Gastrocnemius medialis (tissue), 4 donors: ENCODE data around the gene SMARCD2. TPM values are rescaled to one million over a fixed set of nuclear protein-coding genes. Genes with fewer than 3 reads are reported as not detected.
"Not testable (repeated sequence)": the region's sequence is repeated elsewhere in the genome, so short reads cannot be mapped to it uniquely, and the experiment has no call there.

Source experiments
- ATAC-seq, 2 donors: fragments of 150-250 bp; one replicate each; pipeline ENCODE4 v1.9.1; 2016
- DNase-seq, 2 donors: peaks; one replicate each; pipeline ENCODE4 v3.0.0-alpha.2; 2019
- H3K27ac ChIP-seq, 4 donors: fragments of 200-600 bp; sonication (generic); 1 replicate in 1 of 4; 2 replicates in 3 of 4; pipeline ENCODE4 v1.5.1; 2016 to 2018; ENCODE audit warnings: mild to moderate bottlenecking in 2 of 4, moderate library complexity in 1 of 4
- H3K27me3 ChIP-seq, 3 donors: fragments of 200-600 bp; sonication (generic) in 2 of 3; 1 replicate in 1 of 3; 2 replicates in 2 of 3; pipeline versions ENCODE4 v1.5.1 to v1.6.0; 2016 to 2019; ENCODE audit warnings: mild to moderate bottlenecking in 1 of 3, moderate library complexity in 1 of 3
- H3K36me3 ChIP-seq, 2 donors: fragments of 200-600 bp; sonication (generic) in 1 of 2; one replicate each; pipeline ENCODE4 v1.5.1; 2017 to 2018
- H3K4me1 ChIP-seq, 2 donors: fragments of 200-600 bp; sonication (generic) in 1 of 2; one replicate each; pipeline ENCODE4 v1.5.1; 2016 to 2017; ENCODE audit warnings: mild to moderate bottlenecking in 2 of 2
- H3K4me3 ChIP-seq, 4 donors: fragments of 200-600 bp; sonication (generic) in 3 of 4; 1 replicate in 1 of 4; 2 replicates in 3 of 4; pipeline ENCODE4 v1.5.1; 2016 to 2019; ENCODE audit warnings: mild to moderate bottlenecking in 2 of 4
- H3K9me3 ChIP-seq, 3 donors: fragments of 200-600 bp; sonication (generic) in 2 of 3; 1 replicate in 1 of 3; 2 replicates in 2 of 3; pipeline ENCODE4 v1.5.1; 2016 to 2019
- POLR2A ChIP-seq, 2 donors: fragments of 450-650 bp; IDR thresholded peaks; one replicate each; pipeline ENCODE4 v1.6.1; 2017; ENCODE audit warnings: antibody characterized with exemption in 2 of 2, mild to moderate bottlenecking in 2 of 2, moderate library complexity in 2 of 2
- in situ Hi-C, 4 donors: fragments of 200-750 bp; cut with MboI; loops; one replicate each; pipeline versions ENCODE4 v1.15.0 to v1.8.0; 2017; ENCODE audit warnings: low sequenced_read_pairs in 4 of 4
- intact Hi-C: fragments of 100-400 bp; cut with DNase I; formaldehyde crosslinking; loops from one replicate; pipeline ENCODE4 v1.15.1; 2023; ENCODE audit warnings: low total_unique reads
- total RNA-seq, 4 donors: library from RNA; depleted of rRNA; stranded (reverse); fragments of >200 nt; gene quantifications; one replicate each; pipeline versions ENCODE4 v1.1.0 to v1.2.3, GENCODE V29; 2016
- TF ChIP-seq, protein P1 (sequence below), 5 experiments: fragments of 450-650 bp in 3 of 5; fragments of 200-600 bp in 2 of 5; sonication (generic) in 2 of 5; IDR thresholded peaks in 4 of 5; conservative IDR thresholded peaks in 1 of 5; 1 replicate in 4 of 5; 2 replicates in 1 of 5; pipeline ENCODE4 v1.5.1; 2016 to 2019; ENCODE audit warnings: antibody characterized with exemption in 5 of 5, mild to moderate bottlenecking in 3 of 5, moderate library complexity in 3 of 5

Gene SMARCD2
- total RNA-seq, 4 donors from 2014 or later, result 30.2 to 64.3 (median 44.9) TPM

DNA sequence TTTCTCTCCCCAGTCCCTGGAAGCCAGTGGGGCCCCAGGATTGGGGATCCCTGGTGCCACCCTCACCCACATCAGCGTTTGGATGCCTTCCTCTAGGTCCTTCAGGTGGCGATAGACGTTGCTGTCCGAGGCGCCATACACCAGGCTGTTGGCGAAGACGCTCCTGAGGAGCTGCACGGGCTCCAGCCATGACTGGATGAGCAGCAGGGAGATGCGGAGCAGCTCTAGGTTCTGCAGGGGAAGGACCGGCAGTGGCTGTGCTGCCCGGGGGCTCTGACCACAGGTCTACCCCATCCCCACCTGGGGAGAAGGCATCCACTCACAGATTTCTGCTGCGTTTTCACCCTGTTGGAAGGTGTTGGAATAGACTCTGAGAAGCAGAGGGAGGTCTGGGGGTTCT, 38.2 kb upstream of the SMARCD2 start:
- Histone ChIP-seq H3K4me3 (no peak overlapping the region), H3K4me1 (no peaks in the 10 kb centered on the region), H3K36me3 (no peaks in the 10 kb centered on the region), H3K9me3 (no peaks in the 10 kb centered on the region), H3K27me3 (no peaks in the 10 kb centered on the region), H3K27ac (no peak overlapping the region)
- in situ Hi-C loops, result no loop called here
- ATAC-seq (no peak), DNase-seq (no peak)
- intact Hi-C loops, result no loop called here
- TF ChIP-seq, protein P1, sequence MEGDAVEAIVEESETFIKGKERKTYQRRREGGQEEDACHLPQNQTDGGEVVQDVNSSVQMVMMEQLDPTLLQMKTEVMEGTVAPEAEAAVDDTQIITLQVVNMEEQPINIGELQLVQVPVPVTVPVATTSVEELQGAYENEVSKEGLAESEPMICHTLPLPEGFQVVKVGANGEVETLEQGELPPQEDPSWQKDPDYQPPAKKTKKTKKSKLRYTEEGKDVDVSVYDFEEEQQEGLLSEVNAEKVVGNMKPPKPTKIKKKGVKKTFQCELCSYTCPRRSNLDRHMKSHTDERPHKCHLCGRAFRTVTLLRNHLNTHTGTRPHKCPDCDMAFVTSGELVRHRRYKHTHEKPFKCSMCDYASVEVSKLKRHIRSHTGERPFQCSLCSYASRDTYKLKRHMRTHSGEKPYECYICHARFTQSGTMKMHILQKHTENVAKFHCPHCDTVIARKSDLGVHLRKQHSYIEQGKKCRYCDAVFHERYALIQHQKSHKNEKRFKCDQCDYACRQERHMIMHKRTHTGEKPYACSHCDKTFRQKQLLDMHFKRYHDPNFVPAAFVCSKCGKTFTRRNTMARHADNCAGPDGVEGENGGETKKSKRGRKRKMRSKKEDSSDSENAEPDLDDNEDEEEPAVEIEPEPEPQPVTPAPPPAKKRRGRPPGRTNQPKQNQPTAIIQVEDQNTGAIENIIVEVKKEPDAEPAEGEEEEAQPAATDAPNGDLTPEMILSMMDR (IDR thresholded peaks at IDR 0.05 in 4 of 5, conservative IDR thresholded peaks at IDR 0.05 in 1 of 5), result no peak
- no peak for TF ChIP-seq POLR2A (IDR thresholded peaks at IDR 0.05)

DNA sequence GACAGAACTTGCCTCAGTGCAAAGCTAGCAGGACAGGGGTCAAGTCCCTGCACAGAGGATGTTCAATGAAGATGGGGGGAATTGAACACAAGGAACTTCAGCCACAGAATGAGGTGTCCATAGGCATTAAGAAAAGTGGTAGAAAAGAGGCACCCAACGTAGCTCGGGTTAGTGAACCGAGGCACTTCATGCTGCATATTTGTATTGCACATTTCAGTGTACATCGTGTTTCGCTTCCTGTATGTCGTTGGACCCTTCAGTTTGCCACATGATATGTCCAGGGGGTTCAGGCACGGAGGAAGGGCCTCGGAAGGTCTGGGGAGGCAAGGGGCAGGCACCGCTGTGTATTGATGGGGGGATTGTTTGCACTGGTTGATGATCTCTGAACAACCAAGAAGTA, 35.9 kb upstream of the SMARCD2 start:
- in situ Hi-C loops, H3K36me3 ChIP-seq, H3K9me3 ChIP-seq, DNase-seq, H3K4me1 ChIP-seq, H3K27me3 ChIP-seq, ATAC-seq, H3K4me3 ChIP-seq, H3K27ac ChIP-seq, intact Hi-C loops: not testable (repeated sequence)

DNA sequence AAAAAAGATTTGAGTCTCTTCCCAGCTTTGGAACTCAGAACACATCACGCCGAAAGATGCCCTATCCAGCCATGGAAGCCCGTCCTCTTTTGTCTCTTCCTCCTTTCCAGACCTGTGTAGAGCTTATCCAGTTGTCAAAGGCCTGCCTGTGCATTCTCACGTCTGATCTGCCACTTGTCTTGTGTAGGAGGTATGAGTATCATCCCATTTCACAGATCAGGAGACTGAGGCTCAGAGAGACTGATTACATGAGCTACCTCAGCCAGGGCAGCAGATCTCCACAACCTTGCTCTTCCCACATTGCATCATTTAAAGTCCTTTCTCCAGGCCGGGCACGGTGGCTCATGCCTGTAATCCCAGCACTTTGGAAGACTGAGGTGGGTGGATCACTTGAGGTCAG, 32.2 kb upstream of the SMARCD2 start:
- H3K4me1 ChIP-seq, intact Hi-C loops, H3K36me3 ChIP-seq, DNase-seq, H3K9me3 ChIP-seq, ATAC-seq, in situ Hi-C loops, H3K4me3 ChIP-seq, H3K27me3 ChIP-seq, H3K27ac ChIP-seq: not testable (repeated sequence)

DNA sequence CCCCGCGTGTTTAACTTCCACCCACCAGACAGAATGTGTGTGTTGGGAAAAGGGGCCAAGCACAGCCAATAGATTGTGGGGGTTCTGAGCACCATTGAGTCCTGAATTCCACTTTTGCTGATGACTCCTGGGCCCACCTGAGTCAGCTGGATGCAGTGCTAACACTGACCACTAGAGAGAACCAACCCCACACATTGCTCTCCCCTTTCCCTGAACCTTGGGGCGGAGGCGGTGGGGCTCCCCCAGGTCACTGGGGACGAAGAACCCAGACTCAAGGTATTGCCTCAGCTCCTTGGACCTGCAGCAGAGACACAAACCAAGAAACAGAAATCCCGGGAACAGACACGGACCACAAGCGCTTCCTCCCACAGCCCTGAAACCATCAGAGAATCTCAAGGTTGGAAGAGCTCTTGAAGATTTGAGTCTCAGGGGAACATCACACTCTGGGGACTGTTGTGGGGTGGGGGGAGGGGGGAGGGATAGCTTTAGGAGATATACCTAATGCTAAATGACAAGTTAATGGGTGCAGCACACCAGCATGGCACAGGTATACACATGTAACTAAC, 31.7 kb upstream of the SMARCD2 start:
- H3K27me3 ChIP-seq, ATAC-seq, H3K4me1 ChIP-seq, H3K9me3 ChIP-seq, intact Hi-C loops, H3K27ac ChIP-seq, H3K4me3 ChIP-seq, in situ Hi-C loops, DNase-seq, H3K36me3 ChIP-seq: not testable (repeated sequence)

DNA sequence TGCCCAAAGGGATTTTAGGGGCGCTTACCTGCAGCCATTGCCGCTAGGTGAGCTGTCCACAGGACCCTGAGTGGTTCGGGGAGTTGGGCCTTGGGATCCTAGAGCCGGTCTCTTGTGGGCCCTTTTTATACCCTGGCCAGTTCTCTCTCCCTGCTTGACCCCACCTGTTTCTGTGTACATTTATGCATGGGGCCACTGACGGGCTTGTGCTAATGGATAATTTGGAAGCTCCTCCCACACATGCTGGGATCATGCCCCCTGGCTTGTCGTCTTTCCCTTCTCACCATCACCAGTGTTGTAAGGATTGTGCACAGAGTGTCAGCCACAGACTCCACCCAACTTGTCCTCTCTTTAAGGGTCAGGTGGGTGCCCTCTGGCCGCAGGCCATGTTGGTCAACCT, 31.1 kb upstream of the SMARCD2 start, which contains the start of gene CSH2:
Gene CSH2 (minus strand): TSS at position 101 of the 400 bp plus-strand sequence. CDS start 63 bp downstream, at position 38.
- H3K9me3 ChIP-seq, H3K4me1 ChIP-seq, H3K27ac ChIP-seq, ATAC-seq, DNase-seq, H3K4me3 ChIP-seq, H3K27me3 ChIP-seq, H3K36me3 ChIP-seq, intact Hi-C loops, in situ Hi-C loops: not testable (repeated sequence)

DNA sequence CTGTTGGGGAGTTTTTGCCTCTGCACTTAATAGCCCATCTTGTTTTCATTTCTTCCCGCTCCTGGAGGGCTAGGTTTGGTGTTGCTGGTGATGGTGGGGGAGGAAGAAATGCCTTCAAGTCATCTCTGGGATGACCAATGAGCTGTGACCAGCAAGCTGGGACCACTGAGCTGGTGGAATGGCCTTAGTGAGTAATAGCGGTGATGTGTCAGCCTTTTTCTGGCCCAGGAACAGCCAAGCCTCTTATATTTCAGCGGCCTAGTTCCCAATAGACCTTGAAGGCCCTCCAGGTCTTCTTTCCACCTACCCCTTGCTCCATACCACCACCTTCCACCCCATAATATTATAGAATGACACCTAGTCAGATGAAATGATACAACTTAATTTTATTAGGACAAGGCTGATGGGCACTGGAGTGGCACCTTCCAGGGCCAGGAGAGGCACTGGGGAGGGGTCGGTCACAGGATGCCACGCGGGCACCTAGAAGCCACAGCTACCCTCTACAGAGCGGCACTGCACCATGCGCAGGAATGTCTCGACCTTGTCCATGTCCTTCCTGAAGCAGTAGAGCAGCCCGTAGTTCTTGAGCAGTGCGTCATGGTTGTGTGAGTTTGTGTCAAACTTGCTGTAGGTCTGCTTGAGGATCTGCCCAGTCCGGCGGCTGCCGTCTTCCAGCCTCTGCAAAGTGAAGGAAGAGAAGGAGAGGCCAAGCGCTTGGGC, 29.3 kb upstream of the SMARCD2 start:
- H3K27me3 ChIP-seq, H3K27ac ChIP-seq, H3K4me1 ChIP-seq, H3K4me3 ChIP-seq, DNase-seq, ATAC-seq, H3K36me3 ChIP-seq, in situ Hi-C loops, intact Hi-C loops, H3K9me3 ChIP-seq: not testable (repeated sequence)

DNA sequence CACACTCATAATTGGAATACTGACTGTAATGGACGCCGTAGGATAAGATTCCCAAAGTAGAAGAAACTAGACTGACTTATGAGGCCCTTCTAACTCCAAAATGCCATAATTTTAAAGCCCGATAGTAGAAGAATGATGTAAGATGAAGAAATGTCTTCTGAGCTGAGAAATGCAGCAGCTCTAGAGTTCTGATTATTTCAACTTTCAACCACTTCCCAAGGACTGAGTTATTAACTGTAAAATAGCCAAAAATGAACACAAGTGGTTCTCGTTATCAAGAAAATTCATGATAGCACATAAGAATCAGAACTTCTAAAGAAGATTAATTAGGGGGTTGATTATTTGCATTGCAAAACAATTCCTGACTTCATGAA, 27.8 kb upstream of the SMARCD2 start:
- H3K27ac ChIP-seq, H3K36me3 ChIP-seq, in situ Hi-C loops, H3K27me3 ChIP-seq, H3K4me3 ChIP-seq, H3K4me1 ChIP-seq, H3K9me3 ChIP-seq, ATAC-seq, DNase-seq, intact Hi-C loops: not testable (repeated sequence)

DNA sequence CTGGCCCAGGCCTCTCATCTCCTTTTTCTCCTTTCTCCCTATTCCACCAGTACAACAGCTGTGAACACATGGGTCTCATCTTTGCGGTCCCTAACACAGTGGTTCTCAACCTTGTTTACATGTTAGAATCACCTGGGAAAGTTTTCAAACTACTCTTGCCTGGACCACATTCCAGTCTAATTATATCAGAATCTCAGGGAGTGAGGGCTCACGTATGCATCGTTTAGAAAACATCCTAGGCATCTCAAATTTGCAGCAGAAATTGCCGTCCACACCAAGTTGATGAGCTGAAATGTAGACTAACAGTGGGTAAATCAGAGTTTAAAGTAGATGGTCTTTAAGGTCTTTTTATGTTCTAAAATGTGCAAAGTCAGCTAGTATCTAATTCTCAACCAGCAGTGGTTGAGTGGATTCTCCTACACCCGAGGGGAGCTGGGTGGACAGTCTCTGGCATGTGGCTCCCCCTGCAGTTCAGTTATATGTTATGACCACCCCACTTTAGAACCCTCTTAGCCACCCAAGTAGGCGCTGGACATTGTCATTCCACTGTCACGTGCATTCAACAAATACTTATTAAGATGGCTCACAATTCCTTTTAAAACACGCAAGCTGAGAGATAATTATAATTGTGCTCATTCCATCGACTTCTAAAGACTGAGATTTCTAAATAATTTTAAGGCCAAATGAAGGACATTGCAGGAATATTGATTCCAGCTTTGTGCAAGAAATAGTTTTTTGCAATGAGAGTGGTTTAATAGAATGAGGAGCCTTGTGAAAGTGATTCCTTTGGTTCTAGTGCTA, 27.2 kb upstream of the SMARCD2 start:
- H3K27ac ChIP-seq, H3K27me3 ChIP-seq, in situ Hi-C loops, ATAC-seq, H3K9me3 ChIP-seq, H3K4me3 ChIP-seq, DNase-seq, H3K36me3 ChIP-seq, H3K4me1 ChIP-seq: not testable (repeated sequence)
- intact Hi-C loops, result loop anchor here (10.0 kb wide), 1 partner anchor 445 kb away; no protein-coding TSS in a partner anchor

DNA sequence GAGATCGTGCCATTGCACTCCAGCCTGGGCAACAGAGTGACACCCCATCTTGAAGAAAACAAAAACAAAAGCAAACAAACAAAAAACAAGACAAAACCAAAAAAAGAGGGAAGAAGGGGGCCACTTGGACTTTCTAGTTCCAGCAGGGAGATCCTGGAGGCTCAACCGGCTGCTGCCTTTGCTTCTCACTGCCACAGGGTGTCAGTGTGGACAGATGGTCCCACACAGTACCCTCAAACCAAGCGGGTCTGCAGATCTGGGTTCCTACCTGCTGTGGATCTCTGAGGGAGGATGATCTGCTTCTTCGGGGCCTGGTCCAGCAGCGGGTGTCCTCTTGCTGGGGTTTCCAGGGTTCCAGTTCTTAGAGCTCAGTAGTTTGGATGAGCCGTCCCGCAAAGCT, 24.1 kb upstream of the SMARCD2 start:
- DNase-seq, in situ Hi-C loops, H3K9me3 ChIP-seq, H3K27ac ChIP-seq, H3K4me1 ChIP-seq, H3K27me3 ChIP-seq, H3K4me3 ChIP-seq, H3K36me3 ChIP-seq, ATAC-seq: not testable (repeated sequence)
- intact Hi-C loops, result loop anchor here (10.0 kb wide), 1 partner anchor 442 kb away; no protein-coding TSS in a partner anchor
